CD4-positive, alpha-beta T cell (primary cell): ENCODE results near the gene RREB1. TPM values are rescaled to one million over a fixed set of nuclear protein-coding genes. Genes with fewer than 3 reads are reported as not detected.

Experiments used
- ATAC-seq: fragments of 200-7000 bp; cut with Tn5 transposase; one replicate; pipeline ENCODE4 v1.10.0; 2022; ENCODE audit warnings: mild to moderate bottlenecking; ENCODE audit not compliant: poor library complexity
- CTCF ChIA-PET: fragments of 350-600 bp; sonication (Branson Sonifier 250); formaldehyde crosslinking; loops from one replicate; lab custom pipeline; 2021; ENCODE audit warnings: antibody characterized with exemption, inconsistent platforms; lab: Charles Lee
- POLR2A ChIA-PET: fragments of 350-600 bp; sonication (Branson Sonifier 250); formaldehyde crosslinking; loops from one replicate; lab custom pipeline; 2021; ENCODE audit warnings: antibody characterized with exemption, inconsistent platforms; lab: Charles Lee
- DNase-seq, 14 experiments: peaks; one replicate each; pipeline ENCODE4 v3.0.0-alpha.2; 2013 to 2020; ENCODE audit warnings: mixed read lengths in 2 of 14
- H3K27ac ChIP-seq, 2 donors: one replicate each; pipeline versions ENCODE4 v1.5.1 to v1.7.0; 2013; ENCODE audit warnings: low read length in 2 of 2, low read depth in 1 of 2, mild to moderate bottlenecking in 1 of 2
- H3K27me3 ChIP-seq, 2 experiments: 1 replicate in 1 of 2; 2 replicates in 1 of 2; pipeline versions ENCODE4 v1.6.1 to v1.7.0; 2013; ENCODE audit warnings: low read length in 2 of 2, control low read depth in 1 of 2, mild to moderate bottlenecking in 1 of 2, moderate library complexity in 1 of 2; ENCODE audit not compliant: insufficient read depth in 2 of 2, control insufficient read depth in 1 of 2
- H3K36me3 ChIP-seq: one replicate; pipeline ENCODE4 v1.6.1; 2013; ENCODE audit warnings: low read length, control low read depth; ENCODE audit not compliant: insufficient read depth
- H3K4me1 ChIP-seq: one replicate; pipeline ENCODE4 v1.6.1; 2013; ENCODE audit warnings: low read length, control low read depth; ENCODE audit not compliant: insufficient read depth
- H3K4me3 ChIP-seq: one replicate; pipeline ENCODE4 v1.5.1; 2013; ENCODE audit warnings: mild to moderate bottlenecking, low read length, moderate library complexity
- H3K9me3 ChIP-seq, 2 experiments: 1 replicate in 1 of 2; 2 replicates in 1 of 2; pipeline versions ENCODE4 v1.6.1 to v1.7.0; 2013; ENCODE audit warnings: low read length in 2 of 2, mild to moderate bottlenecking in 2 of 2, control low read depth in 1 of 2, moderate library complexity in 1 of 2; ENCODE audit not compliant: control insufficient read depth in 1 of 2, insufficient read depth in 1 of 2
- H3K27ac Mint-ChIP-seq: one replicate; pipeline ENCODE4 v1.8.0; 2020; ENCODE audit warnings: mixed read lengths
- H3K27me3 Mint-ChIP-seq: one replicate; pipeline ENCODE4 v1.8.0; 2021; ENCODE audit warnings: mixed read lengths
- H3K36me3 Mint-ChIP-seq: one replicate; pipeline ENCODE4 v1.8.0; 2021; ENCODE audit warnings: low read depth, mixed read lengths
- H3K4me1 Mint-ChIP-seq: one replicate; pipeline ENCODE4 v1.8.0; 2021; ENCODE audit warnings: low read depth, mixed read lengths
- H3K4me3 Mint-ChIP-seq: one replicate; pipeline ENCODE4 v1.8.0; 2020; ENCODE audit warnings: mild to moderate bottlenecking, mixed read lengths
- H3K9me3 Mint-ChIP-seq: one replicate; pipeline ENCODE4 v1.8.0; 2020; ENCODE audit warnings: mixed read lengths
- CTCF ChIP-seq: fragments of 200-600 bp; IDR thresholded peaks from one replicate; pipeline ENCODE4 v1.8.0; 2022; ENCODE audit warnings: antibody characterized with exemption, mild to moderate bottlenecking
- intact Hi-C, 2 experiments: fragments of 100-400 bp; cut with DNase I in 1 of 2; cut with micrococcal nuclease in 1 of 2; formaldehyde crosslinking; loops; one replicate each; pipeline versions ENCODE4 v1.15.1 to v1.9.0; 2023 to 2025; cut with DNase I, micrococcal nuclease
- total RNA-seq, 174 experiments: library from RNA in 2 of 174; stranded (reverse) in 2 of 174; gene quantifications; one replicate each; pipeline ENCODE4 v1.2.3 and lab custom pipeline; 2021 to 2026

The RREB1 gene
- total RNA-seq, 2 experiments from 2014 or later = 56.5 to 60.0 TPM

GRCh38 chr6:7256785-7257184 lies 149.0 kb downstream of the RREB1 start:
- no peak overlapping the region for H3K27ac ChIP-seq
- Mint-ChIP-seq H3K36me3 (peaks cover 5% of the 10 kb centered on the region), H3K4me1 (peaks cover 14% of the 10 kb centered on the region), H3K27me3 (peaks cover 13% of the 10 kb centered on the region), H3K4me3 (no peak overlapping the region), H3K9me3 (peaks cover 3% of the 10 kb centered on the region), H3K27ac (no peak overlapping the region)
- H3K4me3 ChIP-seq = no peak overlapping the region
- ATAC-seq (no peak), DNase-seq (no peak)
- peaks cover 16% of the 10 kb centered on the region for H3K4me1 ChIP-seq
- ChIA-PET POLR2A (no interaction called here), CTCF (no interaction called here)
- intact Hi-C loops = no loop called here
- peaks cover 0 to 13% of the 10 kb centered on the region in 2 experiments for H3K27me3 ChIP-seq
- peaks cover 0 to 30% of the 10 kb centered on the region in 2 experiments for H3K9me3 ChIP-seq
- H3K36me3 ChIP-seq = no peaks in the 10 kb centered on the region
- TF ChIP-seq CTCF = no peak

- POLR2A ChIA-PET = no interaction called here
- no peak for ATAC-seq
- CTCF ChIA-PET = interaction anchor here (2.3 kb wide), 1 partner anchor 14 kb away, joined by 4 read pairs; no protein-coding TSS in a partner anchor
Observed at GRCh38 chr6:7257521-7258230, 149.9 kb downstream of the RREB1 start.

GRCh38 chr6:7258231-7258763 lies 150.5 kb downstream of the RREB1 start:
- DNase-seq (no peak), ATAC-seq (no peak)
- H3K36me3 Mint-ChIP-seq = peaks cover 5% of the 10 kb centered on the region
- no peak overlapping the region for H3K4me3 Mint-ChIP-seq
- ChIA-PET POLR2A (no interaction called here), CTCF (interaction anchor here (2.3 kb wide), 1 partner anchor 14 kb away, joined by 4 read pairs; no protein-coding TSS in a partner anchor)
- peaks cover 19% of the 10 kb centered on the region for H3K27me3 Mint-ChIP-seq
- Histone ChIP-seq H3K4me1 (peaks cover 17% of the 10 kb centered on the region), H3K4me3 (no peak overlapping the region), H3K27ac (no peak overlapping the region), H3K9me3 (peaks cover 0 to 31% of the 10 kb centered on the region in 2 experiments), H3K27me3 (peaks cover 0 to 13% of the 10 kb centered on the region in 2 experiments), H3K36me3 (no peaks in the 10 kb centered on the region)
- H3K9me3 Mint-ChIP-seq = peaks cover 3% of the 10 kb centered on the region
- no peak overlapping the region for H3K27ac Mint-ChIP-seq
- intact Hi-C loops = no loop called here
- H3K4me1 Mint-ChIP-seq = peaks cover 20% of the 10 kb centered on the region
- no peak for TF ChIP-seq CTCF

More at GRCh38 chr6:7257521-7258230, 149.9 kb downstream of the RREB1 start:
- no peak overlapping the region for H3K4me3 ChIP-seq
- peaks cover 0 to 13% of the 10 kb centered on the region in 2 experiments for H3K27me3 ChIP-seq
- peaks cover 0 to 31% of the 10 kb centered on the region in 2 experiments for H3K9me3 ChIP-seq
- TF ChIP-seq CTCF = no peak
- Mint-ChIP-seq H3K4me1 (peaks cover 20% of the 10 kb centered on the region), H3K36me3 (peaks cover 5% of the 10 kb centered on the region), H3K9me3 (peaks cover 3% of the 10 kb centered on the region), H3K27me3 (peaks cover 19% of the 10 kb centered on the region), H3K4me3 (no peak overlapping the region), H3K27ac (no peak overlapping the region)
- intact Hi-C loops = no loop called here
- no peak for DNase-seq
- no peak overlapping the region for H3K27ac ChIP-seq
- H3K36me3 ChIP-seq = no peaks in the 10 kb centered on the region
- peaks cover 17% of the 10 kb centered on the region for H3K4me1 ChIP-seq
